Chondrocyte (in vitro differentiated cells): Measurements from ENCODE around the gene AGXT. TPM values are rescaled to one million over a fixed set of nuclear protein-coding genes. Genes with fewer than 3 reads are reported as not detected.

Experiments used
- DNase-seq: peaks from one replicate; pipeline ENCODE4 v3.0.0; 2021; ENCODE audit warnings: mixed read lengths, low spot score
- H3K27ac Mint-ChIP-seq: one replicate; pipeline ENCODE4 v1.8.0; 2021; ENCODE audit warnings: mild to moderate bottlenecking, moderate library complexity, mixed read lengths; ENCODE audit not compliant: unreplicated experiment
- H3K27me3 Mint-ChIP-seq: 2 replicates; pipeline ENCODE4 v1.8.0; 2021; ENCODE audit warnings: low read depth, mixed read lengths
- H3K36me3 Mint-ChIP-seq: 2 replicates; pipeline ENCODE4 v1.8.0; 2021; ENCODE audit warnings: low read depth, mixed read lengths
- H3K4me1 Mint-ChIP-seq: 2 replicates; pipeline ENCODE4 v1.8.0; 2021; ENCODE audit warnings: low read depth, mild to moderate bottlenecking, mixed read lengths
- H3K4me3 Mint-ChIP-seq: one replicate; pipeline ENCODE4 v1.8.0; 2021; ENCODE audit warnings: mild to moderate bottlenecking, moderate library complexity, mixed read lengths; ENCODE audit not compliant: unreplicated experiment
- H3K9me3 Mint-ChIP-seq: 2 replicates; pipeline ENCODE4 v1.8.0; 2021; ENCODE audit warnings: low read depth, mixed read lengths
- total RNA-seq: library from RNA; stranded (reverse); gene quantifications from 3 replicates; pipeline ENCODE4 v1.2.1, GENCODE V29; 2021
- TF ChIP-seq, protein P1 (sequence below): fragments of 200-600 bp; sonication (generic); IDR thresholded peaks from 2 replicates; pipeline ENCODE4 v1.5.0; 2021; ENCODE audit warnings: antibody characterized with exemption, mild to moderate bottlenecking, moderate library complexity

Gene AGXT
- total RNA-seq, 1 donor from 2014 or later: not detected

DNA sequence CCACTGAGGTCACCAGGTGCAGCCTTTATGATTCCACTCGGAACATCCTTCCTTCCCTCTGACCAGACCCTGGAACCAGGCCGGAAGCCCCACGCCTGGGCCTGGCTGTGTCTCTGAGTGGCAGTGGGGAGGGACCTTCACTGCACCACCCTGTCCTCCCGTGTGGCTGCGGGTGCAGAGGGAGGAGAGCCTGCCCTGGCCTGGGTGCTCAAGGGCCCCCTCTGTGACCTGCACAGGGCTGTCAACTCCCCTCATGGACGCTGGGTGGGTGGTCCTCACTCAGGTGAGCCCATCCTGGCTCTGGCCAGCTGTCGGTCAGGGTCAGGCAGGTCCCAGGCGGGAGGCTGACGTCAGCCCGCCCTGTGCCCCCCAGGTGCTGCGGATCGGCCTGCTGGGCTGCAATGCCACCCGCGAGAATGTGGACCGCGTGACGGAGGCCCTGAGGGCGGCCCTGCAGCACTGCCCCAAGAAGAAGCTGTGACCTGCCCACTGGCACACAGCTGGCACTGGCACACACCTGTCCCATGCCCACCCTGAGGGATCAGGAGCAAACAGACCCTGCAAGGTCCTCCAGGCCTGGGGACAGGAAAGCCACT lies 9.8 kb downstream of the AGXT start:
- H3K4me3 Mint-ChIP-seq: no peak overlapping the region
- H3K9me3 Mint-ChIP-seq: no peaks in the 10 kb centered on the region
- TF ChIP-seq, protein P1, sequence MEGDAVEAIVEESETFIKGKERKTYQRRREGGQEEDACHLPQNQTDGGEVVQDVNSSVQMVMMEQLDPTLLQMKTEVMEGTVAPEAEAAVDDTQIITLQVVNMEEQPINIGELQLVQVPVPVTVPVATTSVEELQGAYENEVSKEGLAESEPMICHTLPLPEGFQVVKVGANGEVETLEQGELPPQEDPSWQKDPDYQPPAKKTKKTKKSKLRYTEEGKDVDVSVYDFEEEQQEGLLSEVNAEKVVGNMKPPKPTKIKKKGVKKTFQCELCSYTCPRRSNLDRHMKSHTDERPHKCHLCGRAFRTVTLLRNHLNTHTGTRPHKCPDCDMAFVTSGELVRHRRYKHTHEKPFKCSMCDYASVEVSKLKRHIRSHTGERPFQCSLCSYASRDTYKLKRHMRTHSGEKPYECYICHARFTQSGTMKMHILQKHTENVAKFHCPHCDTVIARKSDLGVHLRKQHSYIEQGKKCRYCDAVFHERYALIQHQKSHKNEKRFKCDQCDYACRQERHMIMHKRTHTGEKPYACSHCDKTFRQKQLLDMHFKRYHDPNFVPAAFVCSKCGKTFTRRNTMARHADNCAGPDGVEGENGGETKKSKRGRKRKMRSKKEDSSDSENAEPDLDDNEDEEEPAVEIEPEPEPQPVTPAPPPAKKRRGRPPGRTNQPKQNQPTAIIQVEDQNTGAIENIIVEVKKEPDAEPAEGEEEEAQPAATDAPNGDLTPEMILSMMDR: no peak
- no peaks in the 10 kb centered on the region for H3K36me3 Mint-ChIP-seq
- H3K27ac Mint-ChIP-seq: no peak overlapping the region
- peaks cover 23% of the 10 kb centered on the region for H3K27me3 Mint-ChIP-seq
- H3K4me1 Mint-ChIP-seq: no peaks in the 10 kb centered on the region
- DNase-seq: peak; percentile 76

DNA sequence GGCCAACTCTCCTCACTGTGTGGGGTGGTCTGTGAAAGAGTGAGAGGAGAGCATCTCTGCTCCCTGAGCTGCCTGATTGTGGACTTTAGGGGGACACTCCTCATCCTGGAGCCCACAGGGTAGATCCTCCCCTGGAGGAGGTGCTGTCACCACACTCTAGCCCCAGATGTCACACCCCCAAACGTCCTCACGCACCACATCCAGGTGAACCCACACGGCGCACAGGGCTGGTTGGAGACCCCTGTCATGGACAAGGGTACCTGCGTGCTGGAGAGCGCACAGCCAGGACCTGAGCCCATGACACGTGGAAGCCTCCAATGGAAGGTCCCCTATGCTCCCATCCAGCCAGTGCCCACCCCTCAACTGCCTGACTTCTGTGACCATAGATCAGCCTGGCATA lies 10.5 kb downstream of the AGXT start:
- no peak overlapping the region for H3K4me3 Mint-ChIP-seq
- H3K27me3 Mint-ChIP-seq: peaks cover 24% of the 10 kb centered on the region
- H3K9me3 Mint-ChIP-seq: no peaks in the 10 kb centered on the region
- TF ChIP-seq, protein P1: no peak
- no peaks in the 10 kb centered on the region for H3K4me1 Mint-ChIP-seq
- H3K27ac Mint-ChIP-seq: no peak overlapping the region
- DNase-seq: peak; percentile 88
- no peaks in the 10 kb centered on the region for H3K36me3 Mint-ChIP-seq

DNA sequence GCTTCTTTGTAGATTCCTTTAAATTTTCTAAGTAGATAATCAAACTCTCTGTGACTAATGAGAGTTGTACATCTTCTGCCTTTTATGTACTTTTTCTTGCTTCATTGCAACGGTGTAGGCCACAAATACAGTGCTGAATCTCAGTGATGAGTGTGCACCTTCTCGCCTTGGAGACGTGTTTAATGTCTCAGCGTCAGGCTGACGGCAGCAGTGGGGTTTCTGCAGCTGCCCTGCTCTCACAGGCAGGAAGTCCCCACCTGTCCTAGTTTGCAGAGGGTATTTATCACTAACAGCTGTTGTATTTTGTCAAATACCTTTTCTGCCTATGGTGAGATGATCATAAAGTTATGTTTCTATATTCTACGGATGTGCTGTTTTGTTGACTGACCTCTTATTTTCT lies 13.3 kb downstream of the AGXT start:
- Mint-ChIP-seq H3K4me3 (no peak overlapping the region), H3K27me3 (peaks cover 24% of the 10 kb centered on the region), H3K36me3 (no peaks in the 10 kb centered on the region), H3K4me1 (no peaks in the 10 kb centered on the region), H3K9me3 (no peaks in the 10 kb centered on the region), H3K27ac (no peak overlapping the region)
- TF ChIP-seq, protein P1: no peak
- DNase-seq: no peak

DNA sequence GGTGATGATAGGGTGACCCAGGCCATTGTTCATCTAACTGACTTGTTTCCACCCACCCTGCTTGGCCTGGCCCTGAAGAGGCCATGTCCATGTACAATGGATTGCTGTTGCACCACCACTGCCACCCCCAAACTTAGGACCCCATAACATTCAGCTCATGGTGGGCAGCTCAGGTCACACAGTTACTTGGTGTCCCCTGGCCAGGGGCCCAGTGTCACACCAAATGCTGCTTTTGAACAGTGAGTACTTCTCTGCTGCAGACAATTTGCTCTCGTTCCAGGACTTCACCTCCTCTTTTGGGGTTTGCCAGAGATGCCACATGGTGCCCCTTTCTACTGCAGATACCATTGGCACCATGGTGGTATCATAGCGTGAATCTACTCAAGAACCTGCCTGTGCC lies 15.6 kb downstream of the AGXT start:
- TF ChIP-seq, protein P1: no peak
- H3K27me3 Mint-ChIP-seq: peaks cover 24% of the 10 kb centered on the region
- H3K4me1 Mint-ChIP-seq: no peaks in the 10 kb centered on the region
- no peak overlapping the region for H3K4me3 Mint-ChIP-seq
- DNase-seq: peak; percentile 29
- H3K36me3 Mint-ChIP-seq: no peaks in the 10 kb centered on the region
- no peak overlapping the region for H3K27ac Mint-ChIP-seq
- no peaks in the 10 kb centered on the region for H3K9me3 Mint-ChIP-seq

DNA sequence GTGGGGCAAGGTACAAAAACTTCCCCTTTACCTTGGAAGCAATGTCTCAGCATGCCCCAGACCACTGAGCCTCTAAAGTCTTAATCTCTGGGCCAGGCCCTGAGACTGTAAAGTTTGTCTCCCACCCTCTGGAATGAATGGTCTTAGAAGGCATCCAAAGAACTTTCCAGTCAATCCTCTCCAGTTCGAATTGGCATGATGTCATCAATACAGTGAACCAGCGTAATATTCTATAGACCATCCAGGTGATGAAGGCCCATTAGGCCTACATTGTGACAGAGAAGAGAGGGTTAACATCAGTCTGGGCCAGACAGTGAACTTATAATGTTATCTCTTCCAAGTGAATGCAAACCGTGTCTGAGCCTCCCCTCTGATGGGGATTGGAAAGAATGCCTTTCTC lies 16.1 kb downstream of the AGXT start:
- Mint-ChIP-seq H3K27me3 (peaks cover 21% of the 10 kb centered on the region), H3K4me1 (no peaks in the 10 kb centered on the region), H3K27ac (no peak overlapping the region), H3K36me3 (no peaks in the 10 kb centered on the region), H3K4me3 (no peak overlapping the region), H3K9me3 (no peaks in the 10 kb centered on the region)
- no peak for DNase-seq
- TF ChIP-seq, protein P1: no peak
